IMR-90 (cell line): Measurements from ENCODE around the gene USP14. TPM values are rescaled to one million over a fixed set of nuclear protein-coding genes. Genes with fewer than 3 reads are reported as not detected.

Source experiments
- ATAC-seq: fragments of 200-7000 bp; cut with Tn5 transposase; 2 replicates; pipeline ENCODE4 v1.9.1; 2020; ENCODE audit warnings: low read depth, mild to moderate bottlenecking, moderate library complexity
- BruUV-seq: library from RNA; stranded (reverse); fragments of 400-500 nt; replicated peaks from 2 replicates; lab custom pipeline; 2021; lab: Mats Ljungman, UMichigan
- CTCF ChIA-PET: fragments of 300-600 bp; formaldehyde crosslinking; extraction: SDS; loops from one replicate; lab custom pipeline; 2021; ENCODE audit warnings: antibody characterized with exemption; lab: Yijun Ruan, JAX
- POLR2A ChIA-PET: fragments of 300-600 bp; sonication (Branson Sonifier 250); formaldehyde crosslinking; loops from one replicate; lab custom pipeline; 2022; ENCODE audit warnings: antibody characterized with exemption; ENCODE audit not compliant: unreplicated experiment; lab: Charles Lee
- DNase-seq: peaks from one replicate; pipeline ENCODE4 v3.0.0; 2013
- H2AFZ ChIP-seq: replicated peaks from 2 replicates; pipeline ENCODE3; 2013; ENCODE audit warnings: low read length, mild to moderate bottlenecking; ENCODE audit not compliant: poor library complexity
- H2AK5ac ChIP-seq: 2 replicates; pipeline ENCODE4 v1.6.1; 2013; ENCODE audit warnings: low read depth, low read length, inconsistent platforms
- H2AK9ac ChIP-seq: replicated peaks from 2 replicates; pipeline ENCODE3; 2013; ENCODE audit warnings: mild to moderate bottlenecking, low read depth, low read length, moderate library complexity; ENCODE audit not compliant: poor library complexity
- H2BK120ac ChIP-seq: 2 replicates; pipeline ENCODE4 v1.6.1; 2013; ENCODE audit warnings: low read depth, low read length, inconsistent platforms
- H2BK15ac ChIP-seq: 3 replicates; pipeline ENCODE4 v1.6.1; 2013; ENCODE audit warnings: low read depth, low read length, inconsistent platforms
- H2BK20ac ChIP-seq: 2 replicates; pipeline ENCODE4 v1.6.1; 2013; ENCODE audit warnings: low read depth, mild to moderate bottlenecking, inconsistent platforms, low read length, moderate library complexity
- H2BK5ac ChIP-seq: 2 replicates; pipeline ENCODE4 v1.6.1; 2013; ENCODE audit warnings: mild to moderate bottlenecking, low read depth, low read length, inconsistent platforms; ENCODE audit not compliant: poor library complexity, severe bottlenecking
- H3K14ac ChIP-seq: replicated peaks from 2 replicates; pipeline ENCODE4 v1.6.1; 2013; ENCODE audit warnings: low read depth, low read length, inconsistent platforms
- H3K18ac ChIP-seq: 2 replicates; pipeline ENCODE4 v1.6.1; 2013; ENCODE audit warnings: low read depth, low read length, control low read depth
- H3K23ac ChIP-seq: 2 replicates; pipeline ENCODE4 v1.6.1; 2013; ENCODE audit warnings: low read depth, low read length, inconsistent platforms
- H3K27ac ChIP-seq: 2 replicates; pipeline ENCODE4 v1.5.1; 2013; ENCODE audit warnings: mild to moderate bottlenecking, control low read depth, low read length; ENCODE audit not compliant: insufficient read depth
- H3K27me3 ChIP-seq: 2 replicates; pipeline ENCODE4 v1.6.1; 2013; ENCODE audit warnings: low read length; ENCODE audit not compliant: control insufficient read depth, insufficient read depth
- H3K36me3 ChIP-seq: 2 replicates; pipeline ENCODE4 v1.6.1; 2013; ENCODE audit warnings: low read length, mixed read lengths; ENCODE audit not compliant: control insufficient read depth, insufficient read depth
- H3K4ac ChIP-seq: 2 replicates; pipeline ENCODE4 v1.6.1; 2013; ENCODE audit warnings: low read depth, low read length, inconsistent platforms
- H3K4me1 ChIP-seq: 2 replicates; pipeline ENCODE4 v1.6.1; 2013; ENCODE audit warnings: low read length, mixed read lengths; ENCODE audit not compliant: control insufficient read depth, insufficient read depth
- H3K4me2 ChIP-seq: 2 replicates; pipeline ENCODE4 v1.6.1; 2013; ENCODE audit warnings: low read depth, mild to moderate bottlenecking, control low read depth, low read length, moderate library complexity
- H3K4me3 ChIP-seq: 2 replicates; pipeline ENCODE4 v1.5.1; 2013; ENCODE audit warnings: low read depth, mild to moderate bottlenecking, control low read depth, low read length, moderate library complexity; ENCODE audit not compliant: insufficient read depth
- H3K56ac ChIP-seq: 2 replicates; pipeline ENCODE4 v1.6.1; 2013; ENCODE audit warnings: low read length, inconsistent platforms; ENCODE audit not compliant: insufficient read depth; ENCODE audit errors: extremely low read depth
- H3K79me1 ChIP-seq, 2 experiments: 2 replicates each; pipeline ENCODE4 v1.6.1; 2013; ENCODE audit warnings: low read length in 2 of 2, inconsistent platforms in 1 of 2, low read depth in 1 of 2
- H3K9ac ChIP-seq: 2 replicates; pipeline ENCODE4 v1.6.1; 2013; ENCODE audit warnings: low read depth, low read length, control low read depth
- H3K9me1 ChIP-seq: 2 replicates; pipeline ENCODE4 v1.6.1; 2013; ENCODE audit warnings: low read length, inconsistent platforms; ENCODE audit not compliant: insufficient read depth
- H3K9me3 ChIP-seq: 2 replicates; pipeline ENCODE4 v1.6.1; 2013; ENCODE audit warnings: low read length; ENCODE audit not compliant: control insufficient read depth, insufficient read depth
- H4K20me1 ChIP-seq: 2 replicates; pipeline ENCODE4 v1.6.1; 2013; ENCODE audit warnings: low read length, inconsistent platforms; ENCODE audit not compliant: insufficient read depth
- H4K5ac ChIP-seq: 2 replicates; pipeline ENCODE4 v1.6.1; 2013; ENCODE audit warnings: mild to moderate bottlenecking, low read depth, low read length, control low read depth
- H4K8ac ChIP-seq, 2 experiments: 2 replicates each; pipeline ENCODE4 v1.6.1; 2013; ENCODE audit warnings: low read depth in 2 of 2, low read length in 2 of 2, control low read depth in 1 of 2, inconsistent platforms in 1 of 2
- H4K91ac ChIP-seq: 2 replicates; pipeline ENCODE4 v1.6.1; 2013; ENCODE audit warnings: low read depth, low read length, inconsistent platforms; ENCODE audit not compliant: insufficient read depth
- BHLHE40 ChIP-seq: fragments of 150-350 bp; IDR thresholded peaks from 2 replicates; pipeline ENCODE4 v1.6.1; 2016; ENCODE audit warnings: mild to moderate bottlenecking, low read depth, low read length
- CHD1 ChIP-seq: IDR thresholded peaks from 2 replicates; pipeline ENCODE4 v1.6.1; 2012; ENCODE audit warnings: low read depth, low read length, improper control_type of control experiment
- FOS ChIP-seq: fragments of 150-350 bp; IDR thresholded peaks from 2 replicates; pipeline ENCODE4 v1.6.1; 2016; ENCODE audit warnings: low read depth, low read length
- MAFK ChIP-seq: IDR thresholded peaks from 2 replicates; pipeline ENCODE4 v1.6.1; 2012; ENCODE audit warnings: low read depth, low read length, improper control_type of control experiment
- MXI1 ChIP-seq: IDR thresholded peaks from 2 replicates; pipeline ENCODE4 v1.6.1; 2012; ENCODE audit warnings: low read depth, mild to moderate bottlenecking, low read length, moderate library complexity, borderline replicate concordance
- NFE2L2 ChIP-seq: fragments of 150-350 bp; IDR thresholded peaks from 2 replicates; pipeline ENCODE4 v1.6.1; 2016; ENCODE audit warnings: low read depth, mild to moderate bottlenecking, low read length
- POLR2A ChIP-seq: IDR thresholded peaks from 2 replicates; pipeline ENCODE4 v1.6.1; 2012; ENCODE audit warnings: mild to moderate bottlenecking, low read depth, low read length
- RAD21 ChIP-seq: IDR thresholded peaks from 2 replicates; pipeline ENCODE4 v1.6.1; 2012; ENCODE audit warnings: low read length, improper control_type of control experiment
- RCOR1 ChIP-seq: IDR thresholded peaks from 2 replicates; pipeline ENCODE4 v1.6.1; 2012; ENCODE audit warnings: mild to moderate bottlenecking, low read length, improper control_type of control experiment; ENCODE audit not compliant: insufficient replicate concordance
- RFX5 ChIP-seq: IDR thresholded peaks from 2 replicates; pipeline ENCODE4 v1.8.0; 2012; ENCODE audit warnings: low read depth, mild to moderate bottlenecking, low read length, moderate library complexity
- USF2 ChIP-seq: fragments of 150-350 bp; IDR thresholded peaks from 2 replicates; pipeline ENCODE4 v1.6.1; 2017; ENCODE audit warnings: mild to moderate bottlenecking, antibody characterized with exemption, low read length, low read depth
- WGBS, 2 experiments: methylation state at CpG; one replicate each; pipeline versions ENCODE4 v1.1.5 to v1.1.7; 2013; ENCODE audit warnings: missing lambda C conversion rate in 2 of 2; ENCODE audit not compliant: insufficient read length in 1 of 2; ENCODE audit errors: extremely low coverage in 2 of 2; 5-methylcytosine and 5-hydroxymethylcytosine counted together
- dilution Hi-C: fragments of 300-500 bp; cut with HindIII; formaldehyde crosslinking; loops from one replicate; pipeline ENCODE4 v1.14.3; 2018; ENCODE audit warnings: low sequenced_read_pairs; ENCODE audit not compliant: unreplicated experiment
- in situ Hi-C: fragments of 300-500 bp; cut with MboI; formaldehyde crosslinking; loops from 3 replicates; pipeline ENCODE4 v1.14.3; 2019; ENCODE audit warnings: low sequenced_read_pairs, inconsistent platforms, mixed read lengths
- intact Hi-C: fragments of 100-400 bp; cut with micrococcal nuclease; formaldehyde crosslinking; loops from 2 replicates; pipeline ENCODE4 v1.10.0; 2022
- polyA plus RNA-seq, 3 experiments: library from polyadenylated mRNA; depleted of rRNA; stranded (reverse); fragments of >200 nt; gene quantifications; 2 replicates each; pipeline ENCODE4 v1.2.3, GENCODE V29; 2012; ENCODE audit warnings: low replicate concordance in 1 of 3
- total RNA-seq: library from RNA; depleted of rRNA; stranded (reverse); fragments of >200 nt; gene quantifications from 2 replicates; pipeline ENCODE4 v1.2.3, GENCODE V29; 2012
- TF ChIP-seq, protein P1 (sequence below): conservative IDR thresholded peaks from 2 replicates; pipeline ENCODE4 v1.5.1; 2012; ENCODE audit warnings: mild to moderate bottlenecking, low read depth, low read length, improper control_type of control experiment
- TF ChIP-seq, protein P2 (sequence below): fragments of 150-350 bp; IDR thresholded peaks from 2 replicates; pipeline ENCODE4 v1.6.1; 2016; ENCODE audit warnings: low read depth, mild to moderate bottlenecking, low read length, moderate library complexity, borderline replicate concordance

The USP14 gene
- total and polyA plus RNA-seq, 2 of the 4 experiments (the other 2 are of a cell fraction): 11.5 to 32.4 TPM

GRCh38 chr18:251572-251971 is 93.2 kb downstream of the USP14 start:
- no peak overlapping the region for H3K4ac ChIP-seq
- no peak overlapping the region for H4K5ac ChIP-seq
- no peak overlapping the region for H3K4me3 ChIP-seq
- no peak overlapping the region for H3K56ac ChIP-seq
- H2AK9ac ChIP-seq: no peak overlapping the region
- ChIA-PET CTCF (no interaction called here), POLR2A (no interaction called here)
- no peak overlapping the region for H2AK5ac ChIP-seq
- H2BK120ac ChIP-seq: no peak overlapping the region
- no CpG with 5 or more reads among the region's 5 CpGs for WGBS, 2 experiments
- H2AFZ ChIP-seq: no peak overlapping the region
- H3K4me2 ChIP-seq: no peak overlapping the region
- no peak overlapping the region for H3K14ac ChIP-seq
- no peak overlapping the region for H4K8ac ChIP-seq
- no peaks in the 10 kb centered on the region for H3K27me3 ChIP-seq
- TF ChIP-seq, protein P1, sequence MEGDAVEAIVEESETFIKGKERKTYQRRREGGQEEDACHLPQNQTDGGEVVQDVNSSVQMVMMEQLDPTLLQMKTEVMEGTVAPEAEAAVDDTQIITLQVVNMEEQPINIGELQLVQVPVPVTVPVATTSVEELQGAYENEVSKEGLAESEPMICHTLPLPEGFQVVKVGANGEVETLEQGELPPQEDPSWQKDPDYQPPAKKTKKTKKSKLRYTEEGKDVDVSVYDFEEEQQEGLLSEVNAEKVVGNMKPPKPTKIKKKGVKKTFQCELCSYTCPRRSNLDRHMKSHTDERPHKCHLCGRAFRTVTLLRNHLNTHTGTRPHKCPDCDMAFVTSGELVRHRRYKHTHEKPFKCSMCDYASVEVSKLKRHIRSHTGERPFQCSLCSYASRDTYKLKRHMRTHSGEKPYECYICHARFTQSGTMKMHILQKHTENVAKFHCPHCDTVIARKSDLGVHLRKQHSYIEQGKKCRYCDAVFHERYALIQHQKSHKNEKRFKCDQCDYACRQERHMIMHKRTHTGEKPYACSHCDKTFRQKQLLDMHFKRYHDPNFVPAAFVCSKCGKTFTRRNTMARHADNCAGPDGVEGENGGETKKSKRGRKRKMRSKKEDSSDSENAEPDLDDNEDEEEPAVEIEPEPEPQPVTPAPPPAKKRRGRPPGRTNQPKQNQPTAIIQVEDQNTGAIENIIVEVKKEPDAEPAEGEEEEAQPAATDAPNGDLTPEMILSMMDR: no peak
- TF ChIP-seq POLR2A (no peak), RFX5 (no peak), FOS (no peak), RCOR1 (no peak), CHD1 (no peak), NFE2L2 (no peak), MXI1 (no peak), MAFK (no peak), BHLHE40 (no peak), USF2 (no peak), RAD21 (no peak)
- TF ChIP-seq, protein P2, sequence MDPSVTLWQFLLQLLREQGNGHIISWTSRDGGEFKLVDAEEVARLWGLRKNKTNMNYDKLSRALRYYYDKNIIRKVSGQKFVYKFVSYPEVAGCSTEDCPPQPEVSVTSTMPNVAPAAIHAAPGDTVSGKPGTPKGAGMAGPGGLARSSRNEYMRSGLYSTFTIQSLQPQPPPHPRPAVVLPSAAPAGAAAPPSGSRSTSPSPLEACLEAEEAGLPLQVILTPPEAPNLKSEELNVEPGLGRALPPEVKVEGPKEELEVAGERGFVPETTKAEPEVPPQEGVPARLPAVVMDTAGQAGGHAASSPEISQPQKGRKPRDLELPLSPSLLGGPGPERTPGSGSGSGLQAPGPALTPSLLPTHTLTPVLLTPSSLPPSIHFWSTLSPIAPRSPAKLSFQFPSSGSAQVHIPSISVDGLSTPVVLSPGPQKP: no peak
- no peak overlapping the region for H3K23ac ChIP-seq
- H4K20me1 ChIP-seq: no peaks in the 10 kb centered on the region
- H2BK15ac ChIP-seq: no peak overlapping the region
- no peak overlapping the region for H3K27ac ChIP-seq
- no peak overlapping the region for H3K9ac ChIP-seq
- no peaks in the 10 kb centered on the region for H3K79me1 ChIP-seq
- intact Hi-C loops (no loop called here), dilution Hi-C loops (no loop called here), in situ Hi-C loops (no loop called here)
- no peaks in the 10 kb centered on the region for H3K9me3 ChIP-seq
- ATAC-seq (no peak), DNase-seq (no peak)
- no TSS peak for BruUV-seq
- H3K18ac ChIP-seq: no peak overlapping the region
- H3K36me3 ChIP-seq: peaks cover 28% of the 10 kb centered on the region
- no peak overlapping the region for H2BK20ac ChIP-seq
- peaks cover 3% of the 10 kb centered on the region; the same call in 1 of the 2 replicates for H3K9me1 ChIP-seq
- no peaks in the 10 kb centered on the region for H3K4me1 ChIP-seq
- no peak overlapping the region for H2BK5ac ChIP-seq
- H4K91ac ChIP-seq: no peak overlapping the region
